ENCODE results near the gene PDE4B. TPM values are rescaled to one million over a fixed set of nuclear protein-coding genes. Genes with fewer than 3 reads are reported as not detected.

Gene PDE4B
- total RNA-seq, 2 experiments from 2014 or later = 23.4 to 26.2 TPM

- Mint-ChIP-seq H3K4me1 (ENCODE audit: low read depth) (peaks cover 84% of the 10 kb centered on the region), H3K9me3 (no peaks in the 10 kb centered on the region), H3K36me3 (ENCODE audit: low read depth) (no peaks in the 10 kb centered on the region), H3K27me3 (ENCODE audit: low read depth) (no peaks in the 10 kb centered on the region), H3K27ac (peak overlapping the region; percentile 3), H3K4me3 (no peak overlapping the region)
- DNase-seq = peak; percentile 43
- CTCF ChIA-PET = interaction anchor here (0.7 to 21.6 kb wide), 10 partner anchors 11 to 186 kb away, joined by 3 to 474 read pairs (median 5); no protein-coding TSS in a partner anchor
- intact Hi-C loops (cut with micrococcal nuclease) = loop anchor here (1.0 to 2.0 kb wide), 11 partner anchors 11 to 900 kb away; no protein-coding TSS in a partner anchor
These were observed 465.9 kb downstream of the PDE4B start for GRCh38 chr1:66258404-66259105.

- DNase-seq = no peak
- CTCF ChIA-PET = interaction anchor here (0.6 to 21.6 kb wide), 8 partner anchors 14 to 184 kb away, joined by 3 to 474 read pairs (median 4); no protein-coding TSS in a partner anchor
- Mint-ChIP-seq H3K27me3 (ENCODE audit: low read depth) (no peaks in the 10 kb centered on the region), H3K4me1 (ENCODE audit: low read depth) (peaks cover 75% of the 10 kb centered on the region), H3K27ac (no peak overlapping the region), H3K9me3 (no peaks in the 10 kb centered on the region), H3K4me3 (no peak overlapping the region), H3K36me3 (ENCODE audit: low read depth) (no peaks in the 10 kb centered on the region)
- intact Hi-C loops (cut with micrococcal nuclease) = no loop called here
These were observed 468.7 kb downstream of the PDE4B start for GRCh38 chr1:66261364-66261763.

GRCh38 chr1:66262208-66262963 is 469.7 kb downstream of the PDE4B start:
- CTCF ChIA-PET = interaction anchor here (21.6 kb wide), 1 partner anchor 183 kb away, joined by 474 read pairs; no protein-coding TSS in a partner anchor
- peaks cover 74% of the 10 kb centered on the region for H3K4me1 Mint-ChIP-seq (ENCODE audit: low read depth)
- H3K27me3 Mint-ChIP-seq (ENCODE audit: low read depth) = no peaks in the 10 kb centered on the region
- no peak overlapping the region for H3K4me3 Mint-ChIP-seq
- DNase-seq = no peak
- H3K9me3 Mint-ChIP-seq = no peaks in the 10 kb centered on the region
- no peaks in the 10 kb centered on the region for H3K36me3 Mint-ChIP-seq (ENCODE audit: low read depth)
- intact Hi-C loops (cut with micrococcal nuclease) = no loop called here
- H3K27ac Mint-ChIP-seq = no peak overlapping the region

GRCh38 chr1:66265268-66265667 is 472.6 kb downstream of the PDE4B start:
- H3K9me3 Mint-ChIP-seq = no peaks in the 10 kb centered on the region
- no peaks in the 10 kb centered on the region for H3K36me3 Mint-ChIP-seq (ENCODE audit: low read depth)
- intact Hi-C loops (cut with micrococcal nuclease) = no loop called here
- no peak overlapping the region for H3K4me3 Mint-ChIP-seq
- no peak overlapping the region for H3K27ac Mint-ChIP-seq
- CTCF ChIA-PET = no interaction called here
- no peaks in the 10 kb centered on the region for H3K27me3 Mint-ChIP-seq (ENCODE audit: low read depth)
- DNase-seq = no peak
- peaks cover 64% of the 10 kb centered on the region for H3K4me1 Mint-ChIP-seq (ENCODE audit: low read depth)

GRCh38 chr1:66265796-66266195 is 473.1 kb downstream of the PDE4B start:
- no peak overlapping the region for H3K27ac Mint-ChIP-seq
- CTCF ChIA-PET = interaction anchor here (1.3 kb wide), 1 partner anchor 16 kb away, joined by 5 read pairs; no protein-coding TSS in a partner anchor
- intact Hi-C loops (cut with micrococcal nuclease) = no loop called here

GRCh38 chr1:66266350-66266749 is 473.7 kb downstream of the PDE4B start:
- Mint-ChIP-seq H3K4me1 (ENCODE audit: low read depth) (peaks cover 64% of the 10 kb centered on the region), H3K36me3 (ENCODE audit: low read depth) (no peaks in the 10 kb centered on the region), H3K27ac (no peak overlapping the region), H3K4me3 (no peak overlapping the region), H3K9me3 (no peaks in the 10 kb centered on the region), H3K27me3 (ENCODE audit: low read depth) (no peaks in the 10 kb centered on the region)
- intact Hi-C loops (cut with micrococcal nuclease) = no loop called here
- no peak for DNase-seq
- CTCF ChIA-PET = interaction anchor here (1.0 to 1.3 kb wide), 3 partner anchors 14 to 23 kb away, joined by 3 to 5 read pairs (median 4); no protein-coding TSS in a partner anchor

More at GRCh38 chr1:66265796-66266195, 473.1 kb downstream of the PDE4B start:
- Mint-ChIP-seq H3K9me3 (no peaks in the 10 kb centered on the region), H3K36me3 (ENCODE audit: low read depth) (no peaks in the 10 kb centered on the region), H3K4me3 (no peak overlapping the region), H3K4me1 (ENCODE audit: low read depth) (peaks cover 64% of the 10 kb centered on the region), H3K27me3 (ENCODE audit: low read depth) (no peaks in the 10 kb centered on the region)
- DNase-seq = no peak

- CTCF ChIA-PET = interaction anchor here (1.0 to 1.3 kb wide), 3 partner anchors 15 to 24 kb away, joined by 3 to 5 read pairs (median 4); no protein-coding TSS in a partner anchor
- intact Hi-C loops (cut with micrococcal nuclease) = no loop called here
- H3K4me3 Mint-ChIP-seq = no peak overlapping the region
- H3K36me3 Mint-ChIP-seq (ENCODE audit: low read depth) = no peaks in the 10 kb centered on the region
- no peaks in the 10 kb centered on the region for H3K9me3 Mint-ChIP-seq
- no peak overlapping the region for H3K27ac Mint-ChIP-seq
- peaks cover 64% of the 10 kb centered on the region for H3K4me1 Mint-ChIP-seq (ENCODE audit: low read depth)
- DNase-seq = no peak
- no peaks in the 10 kb centered on the region for H3K27me3 Mint-ChIP-seq (ENCODE audit: low read depth)
These were observed 474.1 kb downstream of the PDE4B start for GRCh38 chr1:66266756-66267155.

GRCh38 chr1:66267201-66267940 is 474.7 kb downstream of the PDE4B start:
- no peak for DNase-seq
- intact Hi-C loops (cut with micrococcal nuclease) = no loop called here
- Mint-ChIP-seq H3K36me3 (ENCODE audit: low read depth) (no peaks in the 10 kb centered on the region), H3K27ac (no peak overlapping the region), H3K27me3 (ENCODE audit: low read depth) (no peaks in the 10 kb centered on the region), H3K4me3 (no peak overlapping the region), H3K9me3 (no peaks in the 10 kb centered on the region), H3K4me1 (ENCODE audit: low read depth) (peaks cover 64% of the 10 kb centered on the region)
- CTCF ChIA-PET = interaction anchor here (1.0 to 1.6 kb wide), 4 partner anchors 15 to 175 kb away, joined by 3 to 5 read pairs (median 4); no protein-coding TSS in a partner anchor

- no peaks in the 10 kb centered on the region for H3K36me3 Mint-ChIP-seq (ENCODE audit: low read depth)
- no peaks in the 10 kb centered on the region for H3K9me3 Mint-ChIP-seq
- H3K4me3 Mint-ChIP-seq = no peak overlapping the region
- no peak overlapping the region for H3K27ac Mint-ChIP-seq
- intact Hi-C loops (cut with micrococcal nuclease) = no loop called here
- no peak for DNase-seq
- H3K27me3 Mint-ChIP-seq (ENCODE audit: low read depth) = no peaks in the 10 kb centered on the region
- peaks cover 65% of the 10 kb centered on the region for H3K4me1 Mint-ChIP-seq (ENCODE audit: low read depth)
- CTCF ChIA-PET = interaction anchor here (0.6 to 1.6 kb wide), 2 partner anchors 32 to 173 kb away, joined by 4 to 5 read pairs; no protein-coding TSS in a partner anchor
These were observed 476.5 kb downstream of the PDE4B start for GRCh38 chr1:66269222-66269621.

GRCh38 chr1:66270119-66270812 is 477.6 kb downstream of the PDE4B start:
- H3K27ac Mint-ChIP-seq = peak overlapping the region; percentile 25
- no peak for DNase-seq
- H3K36me3 Mint-ChIP-seq (ENCODE audit: low read depth) = no peaks in the 10 kb centered on the region
- CTCF ChIA-PET = interaction anchor here (1.0 to 1.2 kb wide), 2 partner anchors 12 to 16 kb away, joined by 3 to 5 read pairs; no protein-coding TSS in a partner anchor
- H3K9me3 Mint-ChIP-seq = no peaks in the 10 kb centered on the region
- H3K4me1 Mint-ChIP-seq (ENCODE audit: low read depth) = peaks cover 73% of the 10 kb centered on the region
- H3K4me3 Mint-ChIP-seq = no peak overlapping the region
- H3K27me3 Mint-ChIP-seq (ENCODE audit: low read depth) = no peaks in the 10 kb centered on the region
- intact Hi-C loops (cut with micrococcal nuclease) = no loop called here

GRCh38 chr1:66271216-66271903 is 478.7 kb downstream of the PDE4B start:
- CTCF ChIA-PET = interaction anchor here (1.0 to 1.6 kb wide), 3 partner anchors 11 to 17 kb away, joined by 3 to 5 read pairs (median 5); no protein-coding TSS in a partner anchor
- no peaks in the 10 kb centered on the region for H3K27me3 Mint-ChIP-seq (ENCODE audit: low read depth)
- peak overlapping the region; percentile 54 for H3K4me3 Mint-ChIP-seq
- H3K9me3 Mint-ChIP-seq = no peaks in the 10 kb centered on the region
- DNase-seq = peak; percentile 84
- H3K27ac Mint-ChIP-seq = peak overlapping the region; percentile 90
- peaks cover 74% of the 10 kb centered on the region for H3K4me1 Mint-ChIP-seq (ENCODE audit: low read depth)
- no peaks in the 10 kb centered on the region for H3K36me3 Mint-ChIP-seq (ENCODE audit: low read depth)
- intact Hi-C loops (cut with micrococcal nuclease) = loop anchor here (1.0 kb wide), 8 partner anchors 11 to 165 kb away; no protein-coding TSS in a partner anchor

All from activated naive CD4-positive, alpha-beta T cell treated with anti-CD3 and anti-CD28 coated beads for 36 hours (primary cell).